SU-DHL-6 (cell line): ENCODE results near the gene NDUFA8.

ENCODE experiments used
- CTCF ChIP-seq: fragments of 200-600 bp; sonication (generic); IDR thresholded peaks from one replicate; pipeline ENCODE4 v1.5.1; 2017; ENCODE audit warnings: antibody characterized with exemption, mild to moderate bottlenecking, low read length, moderate library complexity; ENCODE audit not compliant: insufficient read depth, poor library complexity, severe bottlenecking
- EZH2phosphoT487 ChIP-seq: fragments of 200-600 bp; sonication (generic), shearing (Covaris generic); conservative IDR thresholded peaks from 2 replicates; pipeline ENCODE4 v1.6.1; 2018; ENCODE audit warnings: mild to moderate bottlenecking, antibody characterized with exemption, low read length, moderate library complexity, mixed read lengths

GRCh38 chr9:122097679-122098315 lies 61.8 kb downstream of the NDUFA8 start:
- TF ChIP-seq CTCF: no peak
- TF ChIP-seq EZH2phosphoT487: no peak
